Kidney tubule cell (primary cell): ENCODE results near the gene HELZ2.
"Not testable (repeated sequence)": the region's sequence is repeated elsewhere in the genome, so short reads cannot be mapped to it uniquely, and the experiment has no call there.

Source experiments
- DNase-seq: peaks from one replicate; pipeline ENCODE4 v3.0.0-alpha.2; 2018; ENCODE audit warnings: low spot score

Gene HELZ2

GRCh38 chr20:63564036-63564810 is 9.8 kb downstream of the HELZ2 start:
- no peak for DNase-seq

GRCh38 chr20:63563225-63563935 is 10.7 kb downstream of the HELZ2 start:
- DNase-seq, result no peak

- no peak for DNase-seq
Measured at GRCh38 chr20:63562461-63563224, 11.4 kb downstream of the HELZ2 start.

DNA sequence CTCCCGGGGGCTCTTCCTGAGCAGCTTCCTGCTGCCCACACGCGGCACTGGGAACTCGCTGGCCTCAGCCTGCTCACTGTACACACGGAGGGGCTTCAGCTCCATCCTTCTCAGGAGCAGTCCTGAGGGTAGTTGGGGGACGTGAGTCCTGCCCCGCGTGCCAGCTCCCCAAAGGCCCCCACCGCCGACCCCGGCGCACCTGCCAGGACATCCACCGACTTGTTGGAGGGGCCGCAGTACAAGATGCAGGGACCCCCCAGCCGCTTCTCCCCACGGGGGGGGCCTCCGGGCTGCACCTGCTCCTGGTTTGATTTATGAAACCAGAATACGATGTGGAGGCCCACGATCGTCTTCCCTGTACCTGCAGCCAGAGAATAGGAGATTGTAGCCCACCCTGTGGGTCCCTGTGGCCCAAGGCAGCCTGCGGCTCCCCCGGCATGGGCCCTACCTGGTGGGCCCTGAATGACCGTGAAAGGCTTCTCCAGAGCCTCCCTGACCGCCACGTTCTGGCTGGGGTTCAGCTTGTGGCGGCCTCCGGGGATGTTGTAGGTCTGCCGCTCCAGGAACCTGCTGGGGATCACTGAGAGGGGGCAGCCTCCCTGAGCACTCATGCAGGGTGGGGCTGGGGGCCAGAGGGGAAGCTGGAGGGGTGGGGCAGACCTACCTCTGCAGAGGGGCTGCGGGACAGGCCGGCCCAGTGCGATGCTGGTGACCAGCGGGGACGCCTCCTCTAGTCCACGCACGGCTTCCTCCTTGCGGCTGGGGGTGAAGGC is 12.2 kb downstream of the HELZ2 start:
- DNase-seq, result no peak

DNA sequence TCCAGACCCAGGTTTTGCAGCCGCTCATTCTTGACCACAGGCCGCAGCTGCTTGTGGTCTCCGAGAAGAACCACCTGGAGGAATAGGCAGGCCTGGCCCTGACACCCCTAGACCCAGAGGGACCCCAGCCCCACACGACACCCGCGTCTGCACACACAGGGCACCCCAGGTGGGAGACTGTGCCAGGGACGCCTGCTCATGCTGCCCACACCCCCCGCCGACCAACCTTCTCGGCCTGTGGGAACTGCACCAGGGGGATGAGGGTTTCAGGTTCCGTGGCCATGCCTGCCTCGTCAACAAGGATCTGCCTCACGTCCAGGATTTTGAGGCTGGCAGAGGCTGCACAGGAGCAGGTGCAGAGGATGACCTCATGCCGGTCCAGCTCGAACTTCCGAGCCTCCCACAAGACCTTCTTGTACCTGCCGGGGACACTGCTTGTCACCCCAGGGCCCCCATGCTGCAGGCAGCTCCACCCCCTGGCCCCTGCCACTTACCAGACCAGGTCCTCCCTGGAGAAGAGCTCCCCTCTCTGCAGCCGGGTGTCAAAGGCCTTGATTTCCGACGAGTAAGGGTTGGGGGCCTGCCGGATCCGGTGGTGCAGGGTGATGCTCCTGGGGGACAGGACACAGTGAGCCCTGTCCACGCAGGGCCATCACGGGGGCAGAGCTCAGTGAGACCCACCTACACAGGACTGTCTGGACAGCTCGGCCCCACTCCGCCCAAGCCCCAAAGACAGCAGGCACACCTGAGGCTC is 13.0 kb downstream of the HELZ2 start:
- DNase-seq, result no peak

DNA sequence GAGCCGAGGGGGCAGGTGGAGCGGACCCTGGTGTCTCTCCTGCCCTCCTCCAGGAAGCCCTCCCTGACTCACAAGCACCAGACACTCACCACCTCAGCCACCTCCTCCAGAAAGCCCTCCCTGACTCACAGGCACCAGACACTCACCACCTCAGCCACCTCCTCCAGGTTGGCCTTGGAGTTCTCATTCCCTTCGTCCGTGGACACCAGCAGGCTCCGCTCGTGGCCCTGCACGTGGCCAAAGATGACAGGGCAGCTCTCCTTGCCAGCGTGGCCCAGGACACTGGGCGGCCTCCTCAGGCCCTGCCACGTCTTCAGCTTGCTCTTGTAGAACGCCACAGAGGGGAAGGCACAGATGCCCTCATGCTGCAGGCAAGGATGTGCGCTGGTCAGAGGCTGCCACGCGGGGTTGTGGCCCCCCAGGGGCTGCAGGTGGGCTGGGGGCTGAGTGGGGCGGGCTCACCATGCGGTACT is 13.7 kb downstream of the HELZ2 start:
- DNase-seq, result no peak

DNA sequence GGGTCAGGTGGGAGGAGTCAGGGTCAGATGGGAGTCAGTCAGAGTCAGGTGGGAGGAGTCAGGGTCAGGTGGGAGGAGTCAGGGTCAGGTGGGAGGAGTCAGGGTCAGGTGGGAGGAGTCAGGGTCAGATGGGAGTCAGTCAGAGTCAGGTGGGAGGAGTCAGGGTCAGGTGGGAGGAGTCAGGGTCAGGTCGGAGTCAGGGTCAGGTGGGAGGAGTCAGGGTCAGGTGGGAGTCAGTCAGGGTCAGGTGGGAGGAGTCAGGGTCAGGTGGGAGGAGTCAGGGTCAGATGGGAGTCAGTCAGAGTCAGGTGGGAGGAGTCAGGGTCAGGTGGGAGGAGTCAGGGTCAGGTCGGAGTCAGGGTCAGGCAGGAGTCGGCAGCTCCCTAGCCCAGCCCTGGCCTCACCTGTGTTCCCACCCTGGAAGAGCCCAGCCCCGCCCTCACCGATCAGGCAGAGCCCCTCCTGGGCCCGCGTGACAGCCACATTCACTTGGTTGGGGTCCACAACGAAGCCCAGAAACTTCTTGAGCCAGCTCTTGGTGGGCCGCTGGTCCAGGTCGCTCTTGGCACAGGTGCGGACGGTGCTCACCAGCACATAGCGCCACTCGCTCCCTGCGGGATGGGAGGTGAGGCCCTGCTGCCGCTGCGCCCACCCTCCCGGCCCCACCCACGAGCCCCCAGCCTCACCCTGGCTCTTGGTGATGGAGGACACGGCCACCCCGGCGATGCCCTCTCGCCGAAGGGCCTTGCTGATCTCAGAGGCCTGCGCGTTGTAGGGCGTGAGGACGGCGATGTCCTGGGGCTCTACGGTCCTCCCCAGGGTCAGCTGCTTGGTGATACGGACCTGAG is 14.3 kb downstream of the HELZ2 start:
- not testable (repeated sequence) for DNase-seq

- DNase-seq, result no peak
Measured at GRCh38 chr20:63558804-63559484, 15.1 kb downstream of the HELZ2 start.

DNA sequence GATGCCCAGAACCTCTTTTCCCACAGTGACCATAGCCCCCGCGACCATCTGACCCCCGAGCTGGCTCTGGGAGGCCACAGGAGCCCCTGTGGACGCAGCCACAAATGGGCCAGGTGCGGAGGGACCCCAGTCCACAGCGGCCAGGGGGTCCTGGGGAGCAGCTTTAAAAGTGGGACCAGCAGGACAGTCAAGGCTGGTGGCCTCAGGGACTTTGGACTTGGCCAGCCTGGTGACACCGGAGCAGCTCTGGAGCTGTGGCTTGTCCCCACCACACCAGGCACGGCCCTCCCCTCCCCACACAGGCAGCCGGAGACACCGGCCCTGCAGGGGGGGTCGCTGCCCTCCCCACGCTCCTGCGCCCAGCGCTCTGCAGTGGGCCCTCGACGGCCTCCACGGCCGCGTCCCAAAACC is 16.6 kb downstream of the HELZ2 start:
- no peak for DNase-seq

- DNase-seq, result no peak
Measured at GRCh38 chr20:63556873-63557478, 17.1 kb downstream of the HELZ2 start.

GRCh38 chr20:63555661-63556381 is 18.2 kb downstream of the HELZ2 start:
- no peak for DNase-seq

- DNase-seq, result no peak
Measured at GRCh38 chr20:63554361-63555278, 19.4 kb downstream of the HELZ2 start.

GRCh38 chr20:63553933-63554290 is 20.1 kb downstream of the HELZ2 start, which contains the start of gene FNDC11:
Gene FNDC11, plus strand, starts transcription at chr20:63554159. Its CDS starts 1,505 bp downstream, at chr20:63555664.
- DNase-seq, result no peak

GRCh38 chr20:63553251-63553932 is 20.6 kb downstream of the HELZ2 start:
- peak; percentile 80 for DNase-seq

GRCh38 chr20:63552481-63553249 is 21.4 kb downstream of the HELZ2 start:
- peak; percentile 58 for DNase-seq

- DNase-seq, result no peak
Measured at GRCh38 chr20:63551068-63551467, 23.0 kb downstream of the HELZ2 start.
